Stimulated activated CD4-positive, alpha-beta T cell treated with anti-CD3 and anti-CD28 coated beads, Interleukin-1b, Interleukin-23, amount 100 ng/mL, for 24 hours (primary cell): ENCODE data around the gene TSPAN18.

Experiments
- DNase-seq, 4 experiments: peaks; one replicate each; pipeline ENCODE4 v3.0.0-alpha.2; 2020; ENCODE audit warnings: low read depth in 4 of 4, low spot score in 1 of 4

Gene TSPAN18

GRCh38 chr11:44819346-44819745 lies 92.6 kb downstream of the TSPAN18 start:
- no peak for DNase-seq

GRCh38 chr11:44822369-44822768 lies 95.6 kb downstream of the TSPAN18 start:
- DNase-seq: no peak

GRCh38 chr11:44823006-44823405 lies 96.2 kb downstream of the TSPAN18 start:
- no peak for DNase-seq

- DNase-seq: no peak
Measured at GRCh38 chr11:44823868-44824267, 97.1 kb downstream of the TSPAN18 start.

- DNase-seq: no peak
Measured at GRCh38 chr11:44824300-44824704, 97.5 kb downstream of the TSPAN18 start.

- DNase-seq: no peak
Measured at GRCh38 chr11:44825058-44825785, 98.5 kb downstream of the TSPAN18 start.

- DNase-seq: no peak
Measured at GRCh38 chr11:44826922-44827643, 100.3 kb downstream of the TSPAN18 start.

GRCh38 chr11:44828296-44828695 lies 101.5 kb downstream of the TSPAN18 start:
- DNase-seq: no peak

GRCh38 chr11:44829838-44830237 lies 103.1 kb downstream of the TSPAN18 start:
- DNase-seq: no peak

- no peak for DNase-seq
Measured at GRCh38 chr11:44831605-44832394, 105.0 kb downstream of the TSPAN18 start.

GRCh38 chr11:44832452-44832851 lies 105.7 kb downstream of the TSPAN18 start:
- no peak for DNase-seq

- DNase-seq: no peak
Measured at GRCh38 chr11:44833221-44833876, 106.6 kb downstream of the TSPAN18 start.

GRCh38 chr11:44833877-44834452 lies 107.2 kb downstream of the TSPAN18 start:
- DNase-seq: no peak

- DNase-seq: no peak
Measured at GRCh38 chr11:44834846-44835245, 108.1 kb downstream of the TSPAN18 start.

- no peak for DNase-seq
Measured at GRCh38 chr11:44835296-44835695, 108.5 kb downstream of the TSPAN18 start.

GRCh38 chr11:44835938-44836337 lies 109.2 kb downstream of the TSPAN18 start:
- DNase-seq: no peak

- DNase-seq: no peak
Measured at GRCh38 chr11:44837661-44838060, 110.9 kb downstream of the TSPAN18 start.

GRCh38 chr11:44839458-44840084 lies 112.8 kb downstream of the TSPAN18 start:
- no peak for DNase-seq

- no peak for DNase-seq
Measured at GRCh38 chr11:44840085-44840478, 113.3 kb downstream of the TSPAN18 start.

- DNase-seq: no peak
Measured at GRCh38 chr11:44840521-44841251, 113.9 kb downstream of the TSPAN18 start.
